GM23338 (cell line): ENCODE results near the gene BICRAL. TPM values are rescaled to one million over a fixed set of nuclear protein-coding genes. Genes with fewer than 3 reads are reported as not detected.

Experiments used
- ATAC-seq: fragments of 200-7000 bp; cut with Tn5 transposase; 3 replicates; pipeline ENCODE4 v1.9.1; 2020
- DNase-seq: peaks from one replicate; pipeline ENCODE4 v3.0.0-alpha.2; 2015; ENCODE audit warnings: low spot score
- H2AFZ ChIP-seq: fragments of 200-600 bp; sonication (generic); 2 replicates; pipeline ENCODE4 v1.8.0; 2016; ENCODE audit warnings: antibody characterized with exemption, mild to moderate bottlenecking, moderate library complexity
- H3F3A ChIP-seq: fragments of 200-600 bp; sonication (generic); replicated peaks from 2 replicates; pipeline ENCODE4 v1.8.0; 2017; ENCODE audit warnings: antibody characterized with exemption, mixed run types, low read depth
- H3K27ac ChIP-seq: fragments of 200-600 bp; sonication (generic); 2 replicates; pipeline ENCODE4 v1.6.1; 2016; ENCODE audit warnings: low read depth
- H3K27me3 ChIP-seq: fragments of 200-600 bp; sonication (generic); 2 replicates; pipeline ENCODE4 v1.8.0; 2016; ENCODE audit warnings: mild to moderate bottlenecking, mixed run types, moderate library complexity; ENCODE audit not compliant: insufficient read depth
- H3K36me3 ChIP-seq: fragments of 200-600 bp; sonication (generic); 2 replicates; pipeline ENCODE4 v1.8.0; 2016; ENCODE audit warnings: mild to moderate bottlenecking; ENCODE audit not compliant: insufficient read depth
- H3K4me1 ChIP-seq: fragments of 200-600 bp; sonication (generic); 2 replicates; pipeline ENCODE4 v1.8.0; 2016; ENCODE audit warnings: mild to moderate bottlenecking, moderate library complexity; ENCODE audit not compliant: insufficient read depth
- H3K4me2 ChIP-seq: fragments of 200-600 bp; sonication (generic); 2 replicates; pipeline ENCODE4 v1.7.1; 2017; ENCODE audit warnings: mixed run types
- H3K4me3 ChIP-seq: fragments of 200-600 bp; sonication (generic); 2 replicates; pipeline ENCODE4 v1.6.1; 2016; ENCODE audit warnings: mixed run types
- H3K79me2 ChIP-seq: fragments of 200-600 bp; sonication (generic); replicated peaks from 2 replicates; pipeline ENCODE4 v1.8.0; 2017; ENCODE audit warnings: mild to moderate bottlenecking; ENCODE audit not compliant: insufficient read depth
- H3K9me2 ChIP-seq: fragments of 200-600 bp; sonication (generic); 2 replicates; pipeline ENCODE4 v1.8.0; 2017; ENCODE audit not compliant: insufficient read depth
- H4K20me1 ChIP-seq: fragments of 200-600 bp; sonication (generic); replicated peaks from 2 replicates; pipeline ENCODE4 v1.8.0; 2017; ENCODE audit warnings: mild to moderate bottlenecking; ENCODE audit not compliant: insufficient read depth
- H3K27ac Mint-ChIP-seq: 2 replicates; pipeline ENCODE4 v1.8.0; 2020; ENCODE audit warnings: inconsistent platforms, mild to moderate bottlenecking, moderate library complexity, mixed read lengths
- H3K27me3 Mint-ChIP-seq: 3 replicates; pipeline ENCODE4 v1.8.0; 2022; ENCODE audit warnings: low read depth, mild to moderate bottlenecking, moderate library complexity, mixed read lengths, inconsistent platforms; ENCODE audit not compliant: insufficient read depth, poor library complexity
- H3K36me3 Mint-ChIP-seq: 3 replicates; pipeline ENCODE4 v1.8.0; 2021; ENCODE audit warnings: low read depth, mild to moderate bottlenecking, inconsistent platforms, moderate library complexity, mixed read lengths
- H3K4me1 Mint-ChIP-seq: 3 replicates; pipeline ENCODE4 v1.8.0; 2020; ENCODE audit warnings: mild to moderate bottlenecking, inconsistent platforms, mixed read lengths
- H3K4me3 Mint-ChIP-seq: 3 replicates; pipeline ENCODE4 v1.8.0; 2021; ENCODE audit warnings: moderate library complexity, mild to moderate bottlenecking, inconsistent platforms, mixed read lengths
- H3K9me3 Mint-ChIP-seq: 3 replicates; pipeline ENCODE4 v1.8.0; 2020; ENCODE audit warnings: moderate library complexity, mild to moderate bottlenecking, inconsistent platforms, mixed read lengths
- EZH2 ChIP-seq: fragments of 200-600 bp; sonication (generic); IDR thresholded peaks from one replicate; pipeline ENCODE4 v1.8.0; 2017; ENCODE audit warnings: antibody characterized with exemption, mild to moderate bottlenecking, low read depth; ENCODE audit not compliant: unreplicated experiment
- EZH2phosphoT487 ChIP-seq: fragments of 200-600 bp; sonication (generic); IDR thresholded peaks from one replicate; pipeline ENCODE4 v1.8.1; 2018; ENCODE audit warnings: antibody characterized with exemption; ENCODE audit not compliant: unreplicated experiment
- JUNB ChIP-seq: IDR thresholded peaks from one replicate; pipeline ENCODE4 v1.6.1; 2016; ENCODE audit warnings: antibody characterized with exemption; ENCODE audit not compliant: unreplicated experiment
- NANOG ChIP-seq: IDR thresholded peaks from 2 replicates; pipeline ENCODE4 v1.6.1; 2016; ENCODE audit warnings: antibody characterized with exemption, borderline replicate concordance
- POLR2AphosphoS5 ChIP-seq: IDR thresholded peaks from 2 replicates; pipeline ENCODE4 v1.6.1; 2016; ENCODE audit warnings: antibody characterized with exemption, low read depth
- STAT1 ChIP-seq: IDR thresholded peaks from one replicate; pipeline ENCODE4 v1.6.1; 2016; ENCODE audit warnings: antibody characterized with exemption; ENCODE audit not compliant: unreplicated experiment
- ZNF114 ChIP-seq: fragments of 250-450 bp; sonication (Bioruptor Pico); IDR thresholded peaks from 2 replicates; pipeline ENCODE4 v1.5.0; 2020; ENCODE audit warnings: mild to moderate bottlenecking, moderate library complexity
- polyA plus RNA-seq: library from polyadenylated mRNA; unstranded; fragments of >200 nt; fragmentation: Nextera tagmentation; extraction: Ambion mirVana; gene quantifications from 2 replicates; pipeline ENCODE4 v1.2.1, GENCODE V29; 2016
- total RNA-seq: library from RNA; depleted of rRNA; stranded (reverse); fragments of >200 nt; shearing (Covaris generic); gene quantifications from 2 replicates; pipeline ENCODE4 v1.2.3, GENCODE V29; 2014
- TF ChIP-seq, protein P1 (sequence below): fragments of 250-450 bp; sonication (Bioruptor Pico); IDR thresholded peaks from 2 replicates; pipeline ENCODE4 v1.5.0; 2020; ENCODE audit warnings: mild to moderate bottlenecking, moderate library complexity
- TF ChIP-seq, protein P2 (sequence below): IDR thresholded peaks from 2 replicates; pipeline ENCODE4 v1.6.1; 2016; ENCODE audit warnings: antibody characterized with exemption
- TF ChIP-seq, protein P3 (sequence below): IDR thresholded peaks from one replicate; pipeline ENCODE4 v1.6.1; 2018; ENCODE audit warnings: antibody characterized with exemption; ENCODE audit not compliant: unreplicated experiment

Gene BICRAL
- total and polyA plus RNA-seq, 2 experiments from 2014 or later, result 3.4 to 11.7 TPM

DNA sequence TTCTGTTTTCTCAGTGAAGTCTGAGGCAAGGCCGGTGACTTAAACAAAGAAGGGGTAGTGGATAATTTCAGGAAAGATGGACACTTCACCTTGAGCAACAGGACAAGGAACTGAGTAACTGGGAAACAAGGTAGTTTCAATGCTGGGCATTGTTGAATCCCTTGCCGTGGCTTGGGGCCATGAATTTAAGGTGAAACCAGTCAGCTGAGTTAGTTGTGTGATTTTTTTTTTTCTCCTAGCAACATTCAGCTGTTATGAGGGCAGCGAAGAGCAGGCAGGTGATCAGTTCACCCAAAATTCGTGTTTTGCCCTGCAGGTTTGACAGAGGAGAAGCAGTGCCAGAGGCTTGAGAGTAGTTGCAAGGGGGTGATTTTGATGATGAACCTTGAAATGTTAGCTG lies 6.8 kb downstream of the BICRAL start (continued):
- TF ChIP-seq, protein P1, sequence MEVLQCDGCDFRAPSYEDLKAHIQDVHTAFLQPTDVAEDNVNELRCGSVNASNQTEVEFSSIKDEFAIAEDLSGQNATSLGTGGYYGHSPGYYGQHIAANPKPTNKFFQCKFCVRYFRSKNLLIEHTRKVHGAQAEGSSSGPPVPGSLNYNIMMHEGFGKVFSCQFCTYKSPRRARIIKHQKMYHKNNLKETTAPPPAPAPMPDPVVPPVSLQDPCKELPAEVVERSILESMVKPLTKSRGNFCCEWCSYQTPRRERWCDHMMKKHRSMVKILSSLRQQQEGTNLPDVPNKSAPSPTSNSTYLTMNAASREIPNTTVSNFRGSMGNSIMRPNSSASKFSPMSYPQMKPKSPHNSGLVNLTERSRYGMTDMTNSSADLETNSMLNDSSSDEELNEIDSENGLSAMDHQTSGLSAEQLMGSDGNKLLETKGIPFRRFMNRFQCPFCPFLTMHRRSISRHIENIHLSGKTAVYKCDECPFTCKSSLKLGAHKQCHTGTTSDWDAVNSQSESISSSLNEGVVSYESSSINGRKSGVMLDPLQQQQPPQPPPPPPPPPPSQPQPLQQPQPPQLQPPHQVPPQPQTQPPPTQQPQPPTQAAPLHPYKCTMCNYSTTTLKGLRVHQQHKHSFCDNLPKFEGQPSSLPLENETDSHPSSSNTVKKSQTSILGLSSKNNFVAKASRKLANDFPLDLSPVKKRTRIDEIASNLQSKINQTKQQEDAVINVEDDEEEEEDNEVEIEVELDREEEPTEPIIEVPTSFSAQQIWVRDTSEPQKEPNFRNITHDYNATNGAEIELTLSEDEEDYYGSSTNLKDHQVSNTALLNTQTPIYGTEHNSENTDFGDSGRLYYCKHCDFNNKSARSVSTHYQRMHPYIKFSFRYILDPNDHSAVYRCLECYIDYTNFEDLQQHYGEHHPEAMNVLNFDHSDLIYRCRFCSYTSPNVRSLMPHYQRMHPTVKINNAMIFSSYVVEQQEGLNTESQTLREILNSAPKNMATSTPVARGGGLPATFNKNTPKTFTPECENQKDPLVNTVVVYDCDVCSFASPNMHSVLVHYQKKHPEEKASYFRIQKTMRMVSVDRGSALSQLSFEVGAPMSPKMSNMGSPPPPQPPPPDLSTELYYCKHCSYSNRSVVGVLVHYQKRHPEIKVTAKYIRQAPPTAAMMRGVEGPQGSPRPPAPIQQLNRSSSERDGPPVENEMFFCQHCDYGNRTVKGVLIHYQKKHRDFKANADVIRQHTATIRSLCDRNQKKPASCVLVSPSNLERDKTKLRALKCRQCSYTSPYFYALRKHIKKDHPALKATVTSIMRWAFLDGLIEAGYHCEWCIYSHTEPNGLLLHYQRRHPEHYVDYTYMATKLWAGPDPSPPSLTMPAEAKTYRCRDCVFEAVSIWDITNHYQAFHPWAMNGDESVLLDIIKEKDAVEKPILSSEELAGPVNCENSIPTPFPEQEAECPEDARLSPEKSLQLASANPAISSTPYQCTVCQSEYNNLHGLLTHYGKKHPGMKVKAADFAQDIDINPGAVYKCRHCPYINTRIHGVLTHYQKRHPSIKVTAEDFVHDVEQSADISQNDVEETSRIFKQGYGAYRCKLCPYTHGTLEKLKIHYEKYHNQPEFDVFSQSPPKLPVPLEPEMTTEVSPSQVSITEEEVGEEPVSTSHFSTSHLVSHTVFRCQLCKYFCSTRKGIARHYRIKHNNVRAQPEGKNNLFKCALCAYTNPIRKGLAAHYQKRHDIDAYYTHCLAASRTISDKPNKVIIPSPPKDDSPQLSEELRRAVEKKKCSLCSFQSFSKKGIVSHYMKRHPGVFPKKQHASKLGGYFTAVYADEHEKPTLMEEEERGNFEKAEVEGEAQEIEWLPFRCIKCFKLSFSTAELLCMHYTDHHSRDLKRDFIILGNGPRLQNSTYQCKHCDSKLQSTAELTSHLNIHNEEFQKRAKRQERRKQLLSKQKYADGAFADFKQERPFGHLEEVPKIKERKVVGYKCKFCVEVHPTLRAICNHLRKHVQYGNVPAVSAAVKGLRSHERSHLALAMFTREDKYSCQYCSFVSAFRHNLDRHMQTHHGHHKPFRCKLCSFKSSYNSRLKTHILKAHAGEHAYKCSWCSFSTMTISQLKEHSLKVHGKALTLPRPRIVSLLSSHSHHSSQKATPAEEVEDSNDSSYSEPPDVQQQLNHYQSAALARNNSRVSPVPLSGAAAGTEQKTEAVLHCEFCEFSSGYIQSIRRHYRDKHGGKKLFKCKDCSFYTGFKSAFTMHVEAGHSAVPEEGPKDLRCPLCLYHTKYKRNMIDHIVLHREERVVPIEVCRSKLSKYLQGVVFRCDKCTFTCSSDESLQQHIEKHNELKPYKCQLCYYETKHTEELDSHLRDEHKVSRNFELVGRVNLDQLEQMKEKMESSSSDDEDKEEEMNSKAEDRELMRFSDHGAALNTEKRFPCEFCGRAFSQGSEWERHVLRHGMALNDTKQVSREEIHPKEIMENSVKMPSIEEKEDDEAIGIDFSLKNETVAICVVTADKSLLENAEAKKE (CRISPR knock-in tag), result no peak
- TF ChIP-seq, protein P2, sequence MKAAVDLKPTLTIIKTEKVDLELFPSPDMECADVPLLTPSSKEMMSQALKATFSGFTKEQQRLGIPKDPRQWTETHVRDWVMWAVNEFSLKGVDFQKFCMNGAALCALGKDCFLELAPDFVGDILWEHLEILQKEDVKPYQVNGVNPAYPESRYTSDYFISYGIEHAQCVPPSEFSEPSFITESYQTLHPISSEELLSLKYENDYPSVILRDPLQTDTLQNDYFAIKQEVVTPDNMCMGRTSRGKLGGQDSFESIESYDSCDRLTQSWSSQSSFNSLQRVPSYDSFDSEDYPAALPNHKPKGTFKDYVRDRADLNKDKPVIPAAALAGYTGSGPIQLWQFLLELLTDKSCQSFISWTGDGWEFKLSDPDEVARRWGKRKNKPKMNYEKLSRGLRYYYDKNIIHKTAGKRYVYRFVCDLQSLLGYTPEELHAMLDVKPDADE, result no peak
- TF ChIP-seq NANOG, result no peak
- TF ChIP-seq JUNB, result no peak
- TF ChIP-seq STAT1, result no peak

DNA sequence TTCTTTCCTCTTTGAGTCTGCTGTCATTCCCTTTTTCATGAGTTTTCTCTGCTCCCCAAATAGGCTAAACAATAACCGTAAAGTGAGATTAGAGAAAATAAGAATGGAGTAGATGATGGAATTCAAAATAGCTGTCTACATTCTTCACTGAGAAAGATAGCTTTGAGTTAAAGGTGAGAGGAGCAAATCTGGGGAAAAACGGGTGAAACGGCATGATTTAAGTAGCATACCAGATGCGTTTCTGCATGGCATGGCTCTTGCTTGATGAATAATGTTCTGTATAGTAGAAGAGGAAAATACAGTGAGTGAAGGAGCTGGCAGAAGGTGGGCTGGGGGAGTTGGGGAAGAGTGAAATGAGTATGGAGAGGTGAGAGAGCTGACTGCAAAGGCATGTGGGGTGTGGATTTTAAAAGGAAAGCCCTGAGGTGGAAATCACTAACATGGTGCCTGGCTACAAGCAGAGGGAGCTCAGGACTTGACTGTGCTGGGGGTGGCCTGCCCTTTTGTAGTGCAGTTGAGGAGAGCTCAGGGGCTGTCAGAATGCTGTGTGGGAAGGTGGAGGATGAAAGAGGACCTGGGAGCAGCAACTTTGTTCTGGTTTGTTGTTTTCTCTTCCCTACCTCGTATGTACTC lies 8.8 kb downstream of the BICRAL start:
- ATAC-seq, result peak; percentile 91
- no peaks in the 10 kb centered on the region for H3K9me3 Mint-ChIP-seq
- peak overlapping the region; percentile 75 for H3K27ac ChIP-seq
- H3K4me1 ChIP-seq, result peaks cover 47% of the 10 kb centered on the region
- peaks cover 53% of the 10 kb centered on the region for H3K79me2 ChIP-seq
- peak overlapping the region; percentile 8; the same call in 1 of the 2 replicates for H3K4me3 ChIP-seq
- peak; percentile 54 for DNase-seq
- peaks cover 3% of the 10 kb centered on the region; the same call in 1 of the 3 replicates for H3K36me3 Mint-ChIP-seq
- H3K4me2 ChIP-seq, result peak overlapping the region; percentile 29
- no peak overlapping the region for H2AFZ ChIP-seq
- peaks cover 6% of the 10 kb centered on the region; the same call in 1 of the 2 replicates for H3F3A ChIP-seq
- H3K27me3 ChIP-seq, result no peaks in the 10 kb centered on the region
- H3K27ac Mint-ChIP-seq, result peak overlapping the region; percentile 50; the same call in 1 of the 2 replicates
- peaks cover 4% of the 10 kb centered on the region for H3K27me3 Mint-ChIP-seq
- no peaks in the 10 kb centered on the region for H3K9me2 ChIP-seq
- H3K4me1 Mint-ChIP-seq, result peaks cover 25% of the 10 kb centered on the region
- no peaks in the 10 kb centered on the region for H3K36me3 ChIP-seq
- peak overlapping the region; percentile 2; the same call in 1 of the 3 replicates for H3K4me3 Mint-ChIP-seq
- peaks cover 18% of the 10 kb centered on the region for H4K20me1 ChIP-seq
- TF ChIP-seq POLR2AphosphoS5 (peak; percentile 35; the same call in 1 of the 2 replicates), JUNB (no peak), EZH2phosphoT487 (no peak), ZNF114 (CRISPR knock-in tag) (no peak), EZH2 (no peak)
- TF ChIP-seq, protein P3, sequence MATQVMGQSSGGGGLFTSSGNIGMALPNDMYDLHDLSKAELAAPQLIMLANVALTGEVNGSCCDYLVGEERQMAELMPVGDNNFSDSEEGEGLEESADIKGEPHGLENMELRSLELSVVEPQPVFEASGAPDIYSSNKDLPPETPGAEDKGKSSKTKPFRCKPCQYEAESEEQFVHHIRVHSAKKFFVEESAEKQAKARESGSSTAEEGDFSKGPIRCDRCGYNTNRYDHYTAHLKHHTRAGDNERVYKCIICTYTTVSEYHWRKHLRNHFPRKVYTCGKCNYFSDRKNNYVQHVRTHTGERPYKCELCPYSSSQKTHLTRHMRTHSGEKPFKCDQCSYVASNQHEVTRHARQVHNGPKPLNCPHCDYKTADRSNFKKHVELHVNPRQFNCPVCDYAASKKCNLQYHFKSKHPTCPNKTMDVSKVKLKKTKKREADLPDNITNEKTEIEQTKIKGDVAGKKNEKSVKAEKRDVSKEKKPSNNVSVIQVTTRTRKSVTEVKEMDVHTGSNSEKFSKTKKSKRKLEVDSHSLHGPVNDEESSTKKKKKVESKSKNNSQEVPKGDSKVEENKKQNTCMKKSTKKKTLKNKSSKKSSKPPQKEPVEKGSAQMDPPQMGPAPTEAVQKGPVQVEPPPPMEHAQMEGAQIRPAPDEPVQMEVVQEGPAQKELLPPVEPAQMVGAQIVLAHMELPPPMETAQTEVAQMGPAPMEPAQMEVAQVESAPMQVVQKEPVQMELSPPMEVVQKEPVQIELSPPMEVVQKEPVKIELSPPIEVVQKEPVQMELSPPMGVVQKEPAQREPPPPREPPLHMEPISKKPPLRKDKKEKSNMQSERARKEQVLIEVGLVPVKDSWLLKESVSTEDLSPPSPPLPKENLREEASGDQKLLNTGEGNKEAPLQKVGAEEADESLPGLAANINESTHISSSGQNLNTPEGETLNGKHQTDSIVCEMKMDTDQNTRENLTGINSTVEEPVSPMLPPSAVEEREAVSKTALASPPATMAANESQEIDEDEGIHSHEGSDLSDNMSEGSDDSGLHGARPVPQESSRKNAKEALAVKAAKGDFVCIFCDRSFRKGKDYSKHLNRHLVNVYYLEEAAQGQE, result no peak
